Nucleus accumbens (tissue), 56 donors: ENCODE results near the gene ZMAT3.
A peak's percentile ranks its signal among the peaks of the same experiment; 100 is the strongest.
"Not testable (repeated sequence)": the region's sequence is repeated elsewhere in the genome, so short reads cannot be mapped to it uniquely, and the experiment has no call there.

ENCODE experiments used
- DNase-seq, 56 donors: peaks; one replicate each; lab custom pipeline; 2025; lab: John Stamatoyannopoulos, UW

ZMAT3 gene

DNA sequence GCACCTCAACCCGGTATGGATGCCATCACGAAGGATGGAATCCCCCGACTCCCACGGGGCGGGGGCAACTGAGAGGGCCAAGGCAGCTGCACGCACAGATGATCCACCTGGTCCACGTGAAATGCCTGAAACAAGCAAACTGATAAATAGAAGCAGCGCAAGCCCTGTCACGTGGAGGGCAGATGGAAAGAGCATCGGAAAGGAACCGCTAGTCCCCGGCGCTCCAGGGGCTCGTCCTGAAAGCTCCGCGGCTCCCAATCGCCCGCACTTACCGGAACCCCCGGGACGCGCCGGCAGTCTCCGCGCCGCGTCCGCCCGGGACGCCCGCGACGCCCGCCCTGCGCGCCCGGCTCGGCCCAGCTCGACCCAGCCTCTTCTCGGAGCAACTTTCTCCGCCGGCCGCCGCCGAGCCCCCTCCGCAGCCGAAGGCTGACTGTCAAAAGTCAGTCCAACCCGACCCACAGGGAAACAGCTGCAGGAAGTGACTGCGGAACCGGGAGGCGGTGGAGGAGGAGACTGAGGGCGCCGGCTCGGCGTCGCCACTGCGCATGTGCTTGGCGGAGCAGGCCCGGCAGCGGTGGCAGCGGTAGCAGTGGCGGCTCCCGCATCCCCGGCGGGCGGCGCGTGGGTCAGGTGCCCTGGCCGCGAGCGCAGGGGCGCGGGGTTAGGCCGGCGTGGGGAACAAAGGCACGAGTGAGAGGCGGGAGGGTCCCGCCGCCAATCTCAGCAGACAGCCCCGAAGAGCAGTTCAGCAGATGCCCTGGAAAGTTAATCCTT lies at the start of gene ZMAT3:
ZMAT3 (minus strand) TSS at position 487 of the 777 bp plus-strand sequence. CDS start 4,057 bp downstream, outside the sequence.
- DNase-seq: peak in 55 of 56 donors; percentile 49 to 91 (median 82)

DNA sequence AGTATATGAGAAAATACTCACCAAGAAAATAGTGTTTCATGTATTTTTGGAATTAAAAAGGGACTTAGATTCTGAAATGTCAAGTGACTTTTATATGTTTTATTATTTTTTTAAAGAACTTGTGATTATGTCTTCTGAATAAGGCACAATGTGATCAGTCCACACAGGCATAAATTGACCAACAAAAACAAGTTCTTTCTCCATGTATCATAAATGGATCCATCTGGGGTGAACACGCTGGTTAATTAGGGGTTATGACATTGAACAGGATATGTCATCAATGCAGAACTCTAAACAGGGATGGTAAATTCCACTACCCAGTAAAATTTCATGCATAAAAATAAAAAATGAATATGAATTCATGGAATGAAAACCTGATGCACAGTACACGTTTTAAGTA lies 45.2 kb upstream of the ZMAT3 start:
- DNase-seq: no peak

DNA sequence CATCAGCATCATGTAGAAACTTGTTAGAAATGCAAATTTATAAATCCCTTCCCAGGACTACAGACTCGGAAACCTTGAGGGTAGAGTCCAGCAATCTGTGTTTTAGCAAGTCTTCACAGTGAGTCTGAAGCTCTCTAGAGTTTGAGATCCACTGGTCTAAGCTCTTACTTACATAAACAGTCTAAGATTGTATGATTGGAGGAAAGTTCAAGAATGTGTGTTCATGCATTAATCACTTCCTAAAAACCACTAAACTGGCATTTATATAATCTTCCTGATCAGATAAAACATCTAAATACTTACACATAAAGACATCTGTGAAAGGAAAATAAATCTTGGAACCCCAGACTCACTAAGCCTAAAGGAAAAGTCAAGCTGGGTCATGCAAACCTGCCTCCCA lies 43.8 kb upstream of the ZMAT3 start:
- not testable (repeated sequence) for DNase-seq

DNA sequence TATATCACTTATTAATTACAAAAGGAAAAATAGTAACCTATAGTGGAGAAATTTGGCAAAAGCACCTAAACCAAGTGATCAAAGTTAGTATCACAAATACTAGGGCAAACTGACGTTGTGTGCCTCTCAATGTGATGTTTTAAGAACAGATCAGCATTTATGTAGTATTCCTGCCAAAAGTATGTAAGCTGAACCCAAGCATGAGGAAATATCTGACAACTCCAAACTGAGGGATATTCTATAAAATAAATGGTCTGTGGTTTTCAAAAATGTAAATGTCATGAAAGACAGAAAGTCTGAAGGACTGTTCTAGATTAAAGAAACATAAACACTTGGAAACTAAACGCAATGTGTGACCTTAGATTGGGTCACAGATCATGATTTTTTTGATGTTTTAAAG lies 42.3 kb upstream of the ZMAT3 start:
- no peak for DNase-seq

DNA sequence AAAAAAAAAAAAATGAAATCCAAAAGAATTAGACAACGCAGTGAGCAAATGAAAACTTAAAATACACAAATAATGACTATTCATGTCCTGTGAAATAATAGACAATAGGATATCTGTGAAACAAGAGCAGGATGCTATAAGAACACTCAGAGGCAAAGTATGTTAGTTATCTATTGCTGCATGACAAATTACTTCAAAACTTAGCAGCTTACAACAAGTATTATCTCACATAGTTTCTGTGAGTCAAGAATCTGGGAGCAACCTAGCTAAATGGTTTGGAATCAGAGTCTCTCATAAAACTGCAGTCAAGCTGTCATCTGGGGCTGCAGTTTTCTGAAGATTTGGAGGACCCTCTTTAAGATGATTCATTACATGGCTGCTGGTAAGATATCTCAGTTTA lies 36.5 kb upstream of the ZMAT3 start:
- DNase-seq: no peak

- no peak for DNase-seq
Observed at GRCh38 chr3:179107617-179108016, 36.0 kb upstream of the ZMAT3 start.

DNA sequence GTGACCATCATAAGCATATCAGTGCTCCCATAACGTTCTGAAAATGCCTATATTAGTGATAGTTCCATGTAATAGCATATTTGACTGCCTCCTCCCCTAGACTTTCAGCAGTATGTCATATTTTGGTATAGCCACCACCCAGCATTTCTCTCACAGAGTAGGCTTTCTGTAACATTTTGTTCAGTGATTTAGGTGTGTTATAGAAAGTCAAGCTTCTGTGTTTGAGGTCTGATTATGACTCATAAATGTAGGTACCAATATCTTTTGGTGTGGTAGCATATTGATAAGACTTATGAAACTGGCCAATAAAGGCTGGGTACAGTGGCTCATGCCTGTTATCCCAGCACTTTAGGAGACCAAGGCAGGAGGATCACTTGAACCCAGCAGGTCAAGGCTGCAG lies 34.3 kb upstream of the ZMAT3 start:
- DNase-seq: no peak

- no peak for DNase-seq
Observed at GRCh38 chr3:179100652-179101051, 29.0 kb upstream of the ZMAT3 start.

- no peak for DNase-seq
Observed at GRCh38 chr3:179098388-179099077, 26.9 kb upstream of the ZMAT3 start.

DNA sequence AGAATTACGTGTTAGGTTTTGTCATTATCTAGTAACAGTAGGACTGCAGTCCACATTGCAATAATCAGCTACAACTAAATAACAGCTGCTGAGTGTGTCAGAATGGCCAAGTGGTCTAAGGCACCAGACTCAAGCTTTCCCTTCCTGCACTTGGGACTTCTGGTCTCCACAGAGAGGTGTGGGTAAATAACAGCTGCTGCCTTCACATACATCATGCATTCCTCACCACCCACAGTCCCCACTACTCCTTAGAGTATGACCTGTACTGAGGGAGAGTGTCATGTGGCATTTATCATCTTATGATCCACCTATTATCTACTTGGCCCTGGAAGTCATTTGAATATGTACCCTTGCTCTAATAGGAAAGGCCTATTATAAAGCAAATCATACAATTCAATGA lies 22.2 kb upstream of the ZMAT3 start:
- no peak for DNase-seq

GRCh38 chr3:179091113-179091512 lies 19.5 kb upstream of the ZMAT3 start:
- DNase-seq: no peak

- no peak for DNase-seq
Observed at GRCh38 chr3:179088306-179088705, 16.7 kb upstream of the ZMAT3 start.

DNA sequence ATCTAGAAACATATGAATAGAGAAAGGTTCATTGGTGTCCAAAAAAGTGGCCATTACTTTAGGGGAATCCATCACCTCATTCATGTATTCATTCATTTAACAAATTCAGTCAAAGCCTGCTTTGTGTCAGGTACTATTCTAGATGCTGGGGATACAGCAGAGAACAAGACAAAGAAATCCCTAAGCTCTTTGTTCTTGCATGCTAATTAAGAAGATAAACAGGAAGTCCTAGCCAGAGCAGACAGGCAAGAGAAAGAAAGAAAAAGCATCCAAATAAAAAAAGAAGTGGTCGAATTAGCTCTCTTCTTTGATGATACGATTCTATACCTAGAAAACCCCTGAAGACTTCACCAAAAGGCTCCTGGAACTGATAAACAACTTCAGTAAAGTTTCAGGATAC lies 12.4 kb upstream of the ZMAT3 start:
- DNase-seq: no peak

GRCh38 chr3:179082416-179082815 lies 10.8 kb upstream of the ZMAT3 start:
- DNase-seq: no peak

GRCh38 chr3:179081885-179082284 lies 10.3 kb upstream of the ZMAT3 start:
- DNase-seq: no peak

GRCh38 chr3:179079537-179079936 lies 7.9 kb upstream of the ZMAT3 start:
- DNase-seq: no peak

DNA sequence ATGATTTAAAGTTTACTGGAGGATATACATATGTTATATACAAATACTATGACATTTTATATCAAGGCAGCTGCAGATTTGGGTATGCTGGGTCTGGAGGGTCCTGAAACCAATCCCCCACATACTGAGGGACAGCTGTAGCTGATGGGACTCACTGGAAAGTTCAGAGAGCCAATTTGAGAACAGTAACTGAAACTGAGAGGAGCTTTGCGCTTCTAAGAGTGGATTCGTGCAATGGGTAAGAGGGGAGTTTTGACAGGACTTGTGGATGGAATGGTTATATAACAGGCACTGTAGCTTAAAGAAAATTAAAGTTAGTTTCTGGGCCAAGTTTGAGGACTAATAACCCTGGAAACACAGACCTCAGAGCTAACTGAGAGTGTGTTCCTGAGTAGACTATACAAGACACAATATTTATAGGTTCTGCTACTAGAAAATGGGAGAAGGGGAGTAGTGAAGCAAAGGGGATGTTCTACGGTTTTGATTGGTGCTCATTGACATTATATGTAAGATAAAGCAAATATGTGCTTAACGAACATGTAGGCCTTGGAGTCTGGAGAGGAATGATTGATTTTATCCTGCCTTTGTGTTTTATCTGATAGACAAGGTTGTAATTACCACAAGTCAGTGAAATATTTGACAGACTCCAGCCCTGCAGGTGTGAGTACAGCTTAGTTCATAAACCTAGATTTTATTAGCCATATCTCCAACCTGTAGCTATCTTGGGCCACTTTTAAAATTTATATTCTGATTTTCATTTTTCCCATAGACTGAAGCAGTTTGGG lies 4.8 kb upstream of the ZMAT3 start:
- no peak for DNase-seq

DNA sequence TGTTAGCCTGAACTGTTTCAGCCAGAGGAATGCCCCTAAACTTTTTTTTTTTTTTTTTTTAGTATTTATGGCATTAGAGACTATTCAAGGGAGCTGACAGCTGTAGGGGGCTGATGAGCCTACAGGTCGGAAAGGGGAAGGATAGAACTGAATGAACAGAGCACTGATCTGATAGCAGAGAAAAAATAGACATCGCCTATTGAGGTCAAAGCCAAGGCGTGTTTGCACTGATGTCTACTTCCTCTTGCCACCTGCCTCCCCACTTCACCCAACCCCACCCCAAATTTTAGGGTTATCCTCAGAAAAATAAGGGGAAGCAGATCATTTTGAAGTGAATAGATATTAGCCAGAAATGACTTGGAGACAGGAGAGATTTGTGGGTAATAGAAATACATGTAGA lies 3.0 kb upstream of the ZMAT3 start:
- no peak for DNase-seq

DNA sequence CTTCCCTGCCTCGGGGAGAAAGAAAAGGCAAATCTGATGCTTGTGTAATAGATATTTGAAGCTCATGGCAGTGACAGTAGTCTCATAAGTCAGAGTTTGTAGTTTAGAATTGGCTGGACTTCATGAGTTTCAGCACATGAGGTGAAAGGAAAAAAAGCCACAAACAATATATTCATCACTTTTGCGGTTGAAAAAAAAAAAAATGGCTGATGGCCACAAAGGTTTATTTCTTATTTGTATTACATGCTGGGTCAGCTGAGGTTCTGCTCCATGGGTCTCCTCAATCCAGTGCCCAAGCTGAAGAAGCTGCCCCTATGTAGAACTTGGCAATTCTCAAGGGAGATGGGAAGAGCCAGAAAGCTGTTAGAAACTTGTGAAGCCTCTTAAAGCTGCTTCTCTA lies 2.2 kb upstream of the ZMAT3 start:
- no peak for DNase-seq

- DNase-seq: peak in 14 of 56 donors; percentile 12 to 65 (median 40)
Observed at GRCh38 chr3:179072100-179072438, 460 bp upstream of the ZMAT3 start.

DNA sequence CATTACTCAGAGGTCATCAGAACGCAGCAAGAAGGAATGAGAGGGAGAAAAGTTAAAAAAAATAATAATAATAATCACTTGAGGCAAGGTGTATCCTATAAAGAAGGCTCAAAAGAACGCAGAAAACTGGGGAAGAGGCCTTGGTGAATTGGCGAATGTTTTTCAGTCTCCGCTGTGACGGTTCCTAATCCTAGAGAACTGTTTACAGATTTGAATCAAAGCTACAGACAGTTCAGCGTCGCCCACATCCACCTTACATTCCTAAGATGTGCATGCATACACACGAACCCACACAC lies 634 bp downstream of the ZMAT3 start:
- no peak for DNase-seq
